Activated CD4-positive, alpha-beta T cell treated with anti-CD3 and anti-CD28 coated beads, Interleukin-2, amount 10 ng/mL, durations not matched to agents 24 days and 14 days (primary cell): ENCODE results near the gene PRKN. TPM values are rescaled to one million over a fixed set of nuclear protein-coding genes. Genes with fewer than 3 reads are reported as not detected.

ENCODE experiments used
- DNase-seq: peaks from one replicate; pipeline ENCODE4 v3.0.0; 2022
- H3K27ac Mint-ChIP-seq: one replicate; pipeline ENCODE4 v1.8.0; 2022; ENCODE audit warnings: mild to moderate bottlenecking, mixed read lengths
- H3K27me3 Mint-ChIP-seq: one replicate; pipeline ENCODE4 v1.8.0; 2022; ENCODE audit warnings: mixed read lengths
- H3K36me3 Mint-ChIP-seq: one replicate; pipeline ENCODE4 v1.8.0; 2022; ENCODE audit warnings: low read depth, mild to moderate bottlenecking, mixed read lengths
- H3K4me1 Mint-ChIP-seq: one replicate; pipeline ENCODE4 v1.8.0; 2021; ENCODE audit warnings: mixed read lengths
- H3K4me3 Mint-ChIP-seq: one replicate; pipeline ENCODE4 v1.8.0; 2022; ENCODE audit warnings: mild to moderate bottlenecking, moderate library complexity, mixed read lengths
- H3K9me3 Mint-ChIP-seq: one replicate; pipeline ENCODE4 v1.8.0; 2021; ENCODE audit warnings: mixed read lengths
- intact Hi-C: fragments of 100-400 bp; cut with micrococcal nuclease; formaldehyde crosslinking; loops from one replicate; pipeline ENCODE4 v1.15.1; 2023
- total RNA-seq: library from RNA; stranded (reverse); gene quantifications from 2 replicates; pipeline ENCODE4 v1.2.3, GENCODE V29; 2022

Gene PRKN
- total RNA-seq, 1 donor from 2014 or later: not detected

- Mint-ChIP-seq H3K27me3 (no peaks in the 10 kb centered on the region), H3K4me1 (no peaks in the 10 kb centered on the region), H3K27ac (no peak overlapping the region), H3K36me3 (no peaks in the 10 kb centered on the region), H3K4me3 (no peak overlapping the region), H3K9me3 (no peaks in the 10 kb centered on the region)
- DNase-seq: no peak
- intact Hi-C loops: loop anchor here (10.0 kb wide), 2 partner anchors 1345 to 1785 kb away; no protein-coding TSS in a partner anchor
Observed at GRCh38 chr6:161389756-161390155, 1337.8 kb downstream of the PRKN start.

GRCh38 chr6:161383951-161384350, 1343.6 kb downstream of the PRKN start:
- Mint-ChIP-seq H3K36me3 (no peaks in the 10 kb centered on the region), H3K4me1 (no peaks in the 10 kb centered on the region), H3K4me3 (no peak overlapping the region), H3K9me3 (no peaks in the 10 kb centered on the region), H3K27me3 (peaks cover 3% of the 10 kb centered on the region), H3K27ac (no peak overlapping the region)
- intact Hi-C loops: no loop called here
- no peak for DNase-seq

GRCh38 chr6:161379834-161380582, 1347.6 kb downstream of the PRKN start:
- Mint-ChIP-seq H3K9me3 (no peaks in the 10 kb centered on the region), H3K36me3 (no peaks in the 10 kb centered on the region), H3K4me1 (no peaks in the 10 kb centered on the region), H3K27me3 (peaks cover 3% of the 10 kb centered on the region), H3K4me3 (no peak overlapping the region), H3K27ac (no peak overlapping the region)
- DNase-seq: no peak
- intact Hi-C loops: no loop called here

- no peaks in the 10 kb centered on the region for H3K4me1 Mint-ChIP-seq
- no peaks in the 10 kb centered on the region for H3K36me3 Mint-ChIP-seq
- no peak overlapping the region for H3K4me3 Mint-ChIP-seq
- H3K27ac Mint-ChIP-seq: no peak overlapping the region
- DNase-seq: no peak
- H3K27me3 Mint-ChIP-seq: peaks cover 3% of the 10 kb centered on the region
- intact Hi-C loops: no loop called here
- no peaks in the 10 kb centered on the region for H3K9me3 Mint-ChIP-seq
Observed at GRCh38 chr6:161378115-161378514, 1349.5 kb downstream of the PRKN start.

GRCh38 chr6:161377116-161377515, 1350.5 kb downstream of the PRKN start:
- Mint-ChIP-seq H3K27me3 (peaks cover 3% of the 10 kb centered on the region), H3K9me3 (no peaks in the 10 kb centered on the region), H3K27ac (no peak overlapping the region), H3K36me3 (no peaks in the 10 kb centered on the region), H3K4me1 (no peaks in the 10 kb centered on the region), H3K4me3 (no peak overlapping the region)
- intact Hi-C loops: no loop called here
- DNase-seq: no peak

GRCh38 chr6:161376367-161376766, 1351.2 kb downstream of the PRKN start:
- intact Hi-C loops: no loop called here
- Mint-ChIP-seq H3K27ac (no peak overlapping the region), H3K9me3 (no peaks in the 10 kb centered on the region), H3K36me3 (no peaks in the 10 kb centered on the region), H3K4me1 (no peaks in the 10 kb centered on the region), H3K27me3 (peaks cover 3% of the 10 kb centered on the region), H3K4me3 (no peak overlapping the region)
- no peak for DNase-seq

GRCh38 chr6:161374971-161375873, 1352.3 kb downstream of the PRKN start:
- H3K4me1 Mint-ChIP-seq: no peaks in the 10 kb centered on the region
- no peak overlapping the region for H3K4me3 Mint-ChIP-seq
- no peak for DNase-seq
- no peak overlapping the region for H3K27ac Mint-ChIP-seq
- peaks cover 3% of the 10 kb centered on the region for H3K27me3 Mint-ChIP-seq
- no peaks in the 10 kb centered on the region for H3K36me3 Mint-ChIP-seq
- intact Hi-C loops: loop anchor here (1.0 to 5.0 kb wide), 4 partner anchors 148 to 853 kb away; no protein-coding TSS in a partner anchor
- H3K9me3 Mint-ChIP-seq: no peaks in the 10 kb centered on the region

GRCh38 chr6:161373905-161374451, 1353.6 kb downstream of the PRKN start:
- DNase-seq: peak; percentile 88
- no peak overlapping the region for H3K4me3 Mint-ChIP-seq
- no peak overlapping the region for H3K27ac Mint-ChIP-seq
- no peaks in the 10 kb centered on the region for H3K36me3 Mint-ChIP-seq
- intact Hi-C loops: loop anchor here (1.0 to 5.0 kb wide), 4 partner anchors 147 to 852 kb away; no protein-coding TSS in a partner anchor
- no peaks in the 10 kb centered on the region for H3K9me3 Mint-ChIP-seq
- no peaks in the 10 kb centered on the region for H3K27me3 Mint-ChIP-seq
- no peaks in the 10 kb centered on the region for H3K4me1 Mint-ChIP-seq

GRCh38 chr6:161372422-161372793, 1355.2 kb downstream of the PRKN start:
- Mint-ChIP-seq H3K27ac (no peak overlapping the region), H3K27me3 (no peaks in the 10 kb centered on the region), H3K9me3 (no peaks in the 10 kb centered on the region), H3K4me3 (no peak overlapping the region), H3K4me1 (no peaks in the 10 kb centered on the region), H3K36me3 (no peaks in the 10 kb centered on the region)
- intact Hi-C loops: loop anchor here (5.0 kb wide), 2 partner anchors 145 to 850 kb away; no protein-coding TSS in a partner anchor
- no peak for DNase-seq

GRCh38 chr6:161370880-161371279, 1356.7 kb downstream of the PRKN start:
- peak; percentile 90 for DNase-seq
- H3K27ac Mint-ChIP-seq: no peak overlapping the region
- H3K4me1 Mint-ChIP-seq: no peaks in the 10 kb centered on the region
- no peak overlapping the region for H3K4me3 Mint-ChIP-seq
- no peaks in the 10 kb centered on the region for H3K9me3 Mint-ChIP-seq
- H3K27me3 Mint-ChIP-seq: no peaks in the 10 kb centered on the region
- intact Hi-C loops: loop anchor here (2.0 to 5.0 kb wide), 4 partner anchors 144 to 849 kb away; no protein-coding TSS in a partner anchor
- no peaks in the 10 kb centered on the region for H3K36me3 Mint-ChIP-seq

GRCh38 chr6:161369339-161369738, 1358.2 kb downstream of the PRKN start:
- Mint-ChIP-seq H3K27ac (no peak overlapping the region), H3K36me3 (no peaks in the 10 kb centered on the region), H3K27me3 (no peaks in the 10 kb centered on the region), H3K4me3 (no peak overlapping the region), H3K4me1 (no peaks in the 10 kb centered on the region), H3K9me3 (no peaks in the 10 kb centered on the region)
- intact Hi-C loops: no loop called here
- DNase-seq: no peak

GRCh38 chr6:161368514-161368913, 1359.1 kb downstream of the PRKN start:
- Mint-ChIP-seq H3K9me3 (peaks cover under 1% of the 10 kb centered on the region), H3K4me3 (no peak overlapping the region), H3K27ac (no peak overlapping the region), H3K36me3 (no peaks in the 10 kb centered on the region), H3K27me3 (no peaks in the 10 kb centered on the region), H3K4me1 (no peaks in the 10 kb centered on the region)
- intact Hi-C loops: no loop called here
- DNase-seq: no peak

- intact Hi-C loops: no loop called here
- Mint-ChIP-seq H3K9me3 (peaks cover 4% of the 10 kb centered on the region), H3K36me3 (no peaks in the 10 kb centered on the region), H3K4me1 (no peaks in the 10 kb centered on the region), H3K27ac (no peak overlapping the region), H3K4me3 (no peak overlapping the region), H3K27me3 (no peaks in the 10 kb centered on the region)
- DNase-seq: no peak
Observed at GRCh38 chr6:161367472-161367871, 1360.1 kb downstream of the PRKN start.
